Peyer's patch (tissue), 4 donors: Measurements from ENCODE around the gene KMT2D. TPM values are rescaled to one million over a fixed set of nuclear protein-coding genes. Genes with fewer than 3 reads are reported as not detected.

Experiments
- DNase-seq, 3 donors: peaks; one replicate each; pipeline ENCODE4 v3.0.0-alpha.2; 2017 to 2019
- H3K27ac ChIP-seq, 4 donors: fragments of 200-600 bp; sonication (generic); one replicate each; pipeline ENCODE4 v1.5.1; 2016 to 2019
- H3K27me3 ChIP-seq, 2 donors: fragments of 200-600 bp; sonication (generic); one replicate each; pipeline ENCODE4 v1.5.1; 2019
- H3K36me3 ChIP-seq, 3 donors: fragments of 200-600 bp; sonication (generic); one replicate each; pipeline ENCODE4 v1.5.1; 2016 to 2019
- H3K4me1 ChIP-seq, 4 donors: fragments of 200-600 bp; sonication (generic); one replicate each; pipeline ENCODE4 v1.5.1; 2016 to 2019
- H3K4me3 ChIP-seq, 4 donors: fragments of 200-600 bp; sonication (generic); 1 replicate in 3 of 4; 2 replicates in 1 of 4; pipeline ENCODE4 v1.5.1; 2016 to 2019; ENCODE audit warnings: mild to moderate bottlenecking in 1 of 4
- H3K9me3 ChIP-seq, 4 donors: fragments of 200-600 bp; sonication (generic); one replicate each; pipeline ENCODE4 v1.5.1; 2016 to 2019; ENCODE audit warnings: mild to moderate bottlenecking in 1 of 4
- CTCF ChIP-seq, 6 experiments: fragments of 450-650 bp in 4 of 6; fragments of 200-600 bp in 2 of 6; sonication (generic) in 1 of 6; IDR thresholded peaks; one replicate each; pipeline ENCODE4 v1.5.1; 2017 to 2019; ENCODE audit warnings: antibody characterized with exemption in 6 of 6, mild to moderate bottlenecking in 3 of 6, moderate library complexity in 1 of 6
- POLR2A ChIP-seq, 2 donors: fragments of 450-650 bp; IDR thresholded peaks; one replicate each; pipeline ENCODE4 v1.5.1; 2017; ENCODE audit warnings: antibody characterized with exemption in 2 of 2, mild to moderate bottlenecking in 2 of 2, moderate library complexity in 2 of 2
- total RNA-seq, 4 donors: library from RNA; depleted of rRNA; stranded (reverse); fragments of >200 nt; gene quantifications; one replicate each; pipeline ENCODE4 v1.1.0, GENCODE V29; 2016

KMT2D gene
- total RNA-seq, 4 donors from 2014 or later, result 126 to 161 (median 146) TPM

- DNase-seq, result peak; percentile 24 to 59 (median 55)
- peaks cover 0 to 47% of the 10 kb centered on the region in 2 donors for H3K27me3 ChIP-seq
- TF ChIP-seq POLR2A (IDR thresholded peaks at IDR 0.05) (no peak), CTCF (IDR thresholded peaks at IDR 0.05) (no peak)
- peak within 1 kb of the TSS in 1 of 4 donors; percentile 17 for H3K27ac ChIP-seq
- peak within 1 kb of the TSS in 2 of 4 donors; percentile 22 to 23 for H3K4me3 ChIP-seq
- peaks cover 0 to 41% (median 19%) of the 10 kb centered on the region in 4 donors for H3K4me1 ChIP-seq
- no peaks in the 10 kb centered on the region for H3K9me3 ChIP-seq
- peaks cover 0 to 24% (median 0%) of the 10 kb centered on the region in 3 donors for H3K36me3 ChIP-seq
Measured at GRCh38 chr12:49094160-49094974, 33.8 kb upstream of the KMT2D start, which contains the start of gene DHH. Gene DHH, minus strand, starts transcription at chr12:49094801. Its CDS starts 289 bp downstream, at chr12:49094512.

- peaks cover 0 to 42% (median 19%) of the 10 kb centered on the region in 4 donors for H3K4me1 ChIP-seq
- DNase-seq, result no peak
- H3K4me3 ChIP-seq, result peak overlapping the region in 2 of 4 donors; percentile 22 to 23
- no peaks in the 10 kb centered on the region for H3K9me3 ChIP-seq
- H3K27me3 ChIP-seq, result peaks cover 0 to 49% of the 10 kb centered on the region in 2 donors
- H3K36me3 ChIP-seq, result peaks cover 0 to 19% (median 0%) of the 10 kb centered on the region in 3 donors
- H3K27ac ChIP-seq, result no peak overlapping the region
- TF ChIP-seq POLR2A (IDR thresholded peaks at IDR 0.05), result no peak
- no peak for TF ChIP-seq CTCF (IDR thresholded peaks at IDR 0.05)
Measured at GRCh38 chr12:49093792-49094159, 33.2 kb upstream of the KMT2D start.

GRCh38 chr12:49092816-49093406, 32.3 kb upstream of the KMT2D start:
- no peak overlapping the region for H3K27ac ChIP-seq
- H3K4me1 ChIP-seq, result peaks cover 0 to 50% (median 19%) of the 10 kb centered on the region in 4 donors
- peaks cover 0 to 14% (median 0%) of the 10 kb centered on the region in 3 donors for H3K36me3 ChIP-seq
- TF ChIP-seq CTCF (IDR thresholded peaks at IDR 0.05), result no peak
- TF ChIP-seq POLR2A (IDR thresholded peaks at IDR 0.05), result no peak
- no peaks in the 10 kb centered on the region for H3K9me3 ChIP-seq
- no peak for DNase-seq
- no peak overlapping the region for H3K4me3 ChIP-seq
- H3K27me3 ChIP-seq, result peaks cover 0 to 49% of the 10 kb centered on the region in 2 donors

- no peak for TF ChIP-seq POLR2A (IDR thresholded peaks at IDR 0.05)
- peak in 3 of 6 experiments; percentile 3 to 23 (median 22) for TF ChIP-seq CTCF (IDR thresholded peaks at IDR 0.05)
- Histone ChIP-seq H3K27me3 (peaks cover 0 to 49% of the 10 kb centered on the region in 2 donors), H3K9me3 (no peaks in the 10 kb centered on the region), H3K27ac (no peak overlapping the region), H3K36me3 (peaks cover 0 to 7% (median 0%) of the 10 kb centered on the region in 3 donors), H3K4me3 (peak overlapping the region in 2 of 4 donors; percentile 11 to 23), H3K4me1 (peaks cover 0 to 53% (median 19%) of the 10 kb centered on the region in 4 donors)
- DNase-seq, result peak in 2 of 3 donors; percentile 44 to 71
Measured at GRCh38 chr12:49092086-49092815, 31.7 kb upstream of the KMT2D start.

- TF ChIP-seq POLR2A (IDR thresholded peaks at IDR 0.05), result no peak
- TF ChIP-seq CTCF (IDR thresholded peaks at IDR 0.05), result no peak
- H3K4me3 ChIP-seq, result peak overlapping the region in 1 of 4 donors; percentile 23
Measured at GRCh38 chr12:49091836-49092085, 31.2 kb upstream of the KMT2D start.

More at GRCh38 chr12:49091836-49092085, 31.2 kb upstream of the KMT2D start:
- no peak overlapping the region for H3K27ac ChIP-seq
- H3K4me1 ChIP-seq, result peaks cover 0 to 53% (median 19%) of the 10 kb centered on the region in 4 donors
- peaks cover 0 to 2% (median 0%) of the 10 kb centered on the region in 3 donors for H3K36me3 ChIP-seq
- H3K9me3 ChIP-seq, result no peaks in the 10 kb centered on the region
- peaks cover 0 to 49% of the 10 kb centered on the region in 2 donors for H3K27me3 ChIP-seq
- DNase-seq, result no peak
